GM15510 (cell line): ENCODE data around the gene MCM9.
A peak's percentile ranks its signal among the peaks of the same experiment; 100 is the strongest.

ENCODE experiments used
- POLR2A ChIP-seq: IDR thresholded peaks from 3 replicates; pipeline ENCODE4 v1.6.1; 2011; ENCODE audit warnings: borderline replicate concordance; ENCODE audit not compliant: insufficient read length; ENCODE audit errors: extremely low read depth

The MCM9 gene

DNA sequence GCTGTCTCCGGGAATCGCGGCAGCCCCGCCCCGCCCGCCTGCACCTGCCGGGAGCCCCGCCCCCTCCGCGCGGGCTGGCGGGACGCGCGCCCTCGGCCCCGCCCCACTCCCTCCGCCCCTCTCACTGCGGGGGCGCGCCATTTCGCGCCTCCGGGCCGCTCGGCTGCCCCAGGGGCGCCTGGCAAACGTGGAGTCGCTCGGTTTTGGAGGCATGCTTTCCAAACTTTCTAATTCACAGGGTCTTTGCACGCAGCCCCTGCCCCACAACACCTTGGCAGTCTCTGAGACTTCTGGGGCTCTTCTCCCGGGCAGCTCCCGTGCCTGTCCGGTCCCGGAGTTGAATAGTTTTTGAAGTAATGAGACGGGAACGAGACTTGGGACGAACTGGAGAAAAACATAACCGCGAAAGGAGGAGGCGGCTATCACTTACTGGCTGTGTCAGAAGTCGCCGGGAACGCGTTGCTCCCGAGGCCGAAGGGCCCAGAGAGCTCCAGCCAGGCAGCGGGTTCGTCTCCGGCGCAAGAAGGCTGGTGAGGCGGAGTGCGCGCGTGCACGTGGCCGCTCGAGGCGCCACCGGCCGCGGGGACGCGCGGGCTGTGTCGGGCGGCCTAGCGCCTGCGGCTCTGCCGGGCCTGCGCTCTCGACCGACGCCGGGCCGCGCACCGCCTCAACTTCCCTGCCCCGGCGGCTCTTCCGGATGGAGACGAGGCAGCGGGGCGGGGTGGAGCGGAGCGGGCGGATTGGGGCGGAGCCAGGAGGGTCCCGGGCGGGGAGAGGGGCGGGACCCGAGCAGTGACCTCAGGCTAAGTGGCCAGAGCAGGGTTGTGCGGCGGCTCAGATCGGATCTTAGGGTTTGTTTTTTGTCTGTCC lies at the start of gene MCM9:
Gene MCM9, minus strand, starts transcription at position 699 of the 870 bp plus-strand sequence. CDS start 3,436 bp downstream, outside the sequence.
- peak; percentile 76 for TF ChIP-seq POLR2A

DNA sequence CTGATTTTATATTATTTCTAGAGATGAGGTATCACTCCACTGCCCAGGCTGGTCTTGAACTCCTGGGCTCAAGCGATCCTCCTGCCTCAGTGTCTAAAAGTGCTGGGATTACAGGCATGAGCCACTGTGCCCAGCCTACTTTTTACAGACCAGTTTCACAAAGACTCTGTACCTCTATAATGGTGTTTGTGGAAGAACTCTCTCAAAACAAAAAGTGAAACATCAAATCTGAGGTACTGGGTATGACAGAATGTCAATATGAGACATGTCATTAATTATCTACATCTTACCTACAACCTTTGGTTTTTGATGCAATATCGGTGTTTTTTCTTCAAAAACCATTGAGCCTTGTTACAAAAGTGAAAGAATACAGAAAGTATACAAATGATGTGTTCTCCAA lies 49.4 kb upstream of the MCM9 start:
- no peak for TF ChIP-seq POLR2A

DNA sequence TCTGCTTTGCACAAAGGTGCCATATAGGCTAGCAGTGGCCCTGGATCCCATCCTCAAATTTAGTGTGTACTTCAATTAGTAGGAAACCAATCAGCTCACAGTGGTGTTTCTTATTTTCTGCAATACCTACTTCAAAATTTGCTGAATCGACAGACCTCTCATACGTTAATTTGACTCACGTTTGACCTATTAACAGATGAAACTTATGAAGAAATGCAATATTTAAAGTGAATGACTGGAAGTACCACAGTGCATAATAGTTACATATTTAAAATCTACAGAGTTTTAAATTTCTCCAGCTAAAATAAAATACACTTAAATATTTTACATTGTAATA lies 47.6 kb upstream of the MCM9 start:
- no peak for TF ChIP-seq POLR2A

DNA sequence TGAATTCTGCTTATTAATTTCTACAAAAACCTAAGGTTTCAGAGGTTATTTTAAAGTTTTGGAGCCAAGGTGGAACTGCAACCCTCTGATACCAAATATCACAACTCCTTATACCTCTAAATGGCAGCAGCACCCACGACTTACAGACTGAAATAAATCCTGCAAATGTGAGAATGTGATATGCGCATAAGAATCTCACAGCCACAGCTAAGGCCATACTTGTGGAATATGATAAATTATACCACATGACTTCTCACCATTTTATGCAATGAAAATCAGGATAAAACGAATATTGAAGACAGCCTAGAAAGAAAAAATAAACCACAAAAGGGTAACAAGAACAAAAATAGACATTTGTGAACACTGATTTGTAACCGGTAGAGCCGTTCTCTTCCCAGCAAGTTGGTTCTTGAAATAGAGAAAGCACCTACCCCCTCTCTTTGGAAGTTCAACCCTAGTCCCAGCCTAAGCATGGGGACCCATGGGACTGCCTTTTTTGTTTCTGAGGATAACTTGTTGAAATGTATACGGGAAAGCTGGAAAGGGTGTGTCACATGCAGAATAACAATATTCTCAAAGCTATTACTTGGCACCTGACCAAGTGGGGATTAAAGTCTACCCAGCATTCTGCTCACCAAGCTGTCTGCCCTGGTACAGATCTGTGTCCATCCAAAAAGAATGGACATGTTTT lies 47.1 kb upstream of the MCM9 start:
- no peak for TF ChIP-seq POLR2A

DNA sequence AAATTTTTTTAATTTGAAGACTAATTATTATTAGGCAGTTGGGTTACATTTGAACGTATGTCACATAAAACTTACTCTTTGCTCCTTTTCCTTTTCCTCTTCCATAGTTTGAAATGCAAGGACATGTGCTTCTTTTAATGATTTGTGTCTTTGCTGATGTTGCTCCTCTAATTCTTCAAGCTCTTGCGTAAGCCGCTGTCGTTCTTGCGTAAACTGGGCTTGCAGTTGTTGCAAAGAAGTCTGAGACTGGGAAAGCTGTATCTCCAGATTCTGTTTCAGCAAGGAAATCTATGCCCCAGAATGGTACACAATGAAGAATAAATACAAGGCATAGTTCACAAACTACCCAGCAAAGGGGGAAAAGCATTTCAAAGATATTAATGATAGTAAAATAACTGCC lies 45.1 kb upstream of the MCM9 start:
- no peak for TF ChIP-seq POLR2A

DNA sequence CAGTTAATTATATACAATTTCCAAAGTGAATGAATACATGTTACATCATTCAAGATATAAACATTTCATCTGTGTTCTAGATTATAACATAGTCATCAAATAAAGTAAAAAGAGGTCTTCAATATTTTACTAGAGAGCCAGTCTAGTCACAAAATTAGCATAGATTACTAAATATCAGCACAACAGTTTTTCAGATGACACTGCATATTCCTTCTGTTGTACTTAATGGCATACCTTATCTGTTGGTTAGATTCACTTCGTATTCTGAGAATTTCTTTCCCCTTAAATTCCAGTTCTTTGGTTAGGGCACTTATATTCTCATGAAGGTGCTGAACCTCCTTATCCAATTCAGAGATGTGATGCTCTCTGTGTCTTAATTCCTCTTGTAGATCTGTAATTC lies 39.8 kb upstream of the MCM9 start:
- no peak for TF ChIP-seq POLR2A

DNA sequence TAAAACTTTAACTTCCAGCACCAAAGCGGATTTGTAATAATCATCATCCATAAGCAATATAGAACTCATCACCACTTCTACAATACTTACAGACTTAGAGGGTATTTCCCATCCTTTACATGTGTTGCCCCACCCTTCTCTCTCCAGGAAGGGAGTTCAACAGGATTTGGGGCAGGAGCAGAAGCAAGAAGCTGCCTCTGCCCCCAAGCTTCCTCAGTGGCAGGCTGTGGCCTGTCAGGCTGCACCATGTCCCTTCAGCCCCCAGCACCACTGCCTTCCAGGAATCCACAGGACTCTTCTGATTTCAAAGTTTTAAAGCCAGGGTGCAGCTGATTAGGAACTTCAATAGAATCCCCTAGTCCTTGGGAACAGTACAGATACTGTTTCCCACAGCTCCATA lies 36.7 kb upstream of the MCM9 start:
- TF ChIP-seq POLR2A: no peak

GRCh38 chr6:118970866-118971265 lies 35.9 kb upstream of the MCM9 start:
- TF ChIP-seq POLR2A: no peak

DNA sequence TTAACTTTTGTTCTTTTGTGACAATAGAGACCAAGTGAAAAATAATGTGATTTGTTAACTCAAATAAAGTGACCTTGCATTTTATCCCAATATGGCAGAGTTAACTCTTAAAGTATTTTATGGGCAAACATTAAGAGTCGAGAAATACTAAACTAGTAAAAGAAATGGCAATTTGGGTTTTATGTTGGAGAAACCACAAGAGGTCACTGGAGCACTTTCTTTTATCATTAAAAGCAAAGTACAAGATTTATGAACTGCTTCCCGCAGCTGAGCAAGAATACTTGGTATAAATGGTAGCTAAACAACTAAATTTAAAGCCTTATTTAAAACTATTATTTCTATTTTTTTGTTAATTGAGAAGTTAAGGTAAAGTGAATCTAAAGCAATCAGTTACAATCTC lies 33.5 kb upstream of the MCM9 start:
- no peak for TF ChIP-seq POLR2A

GRCh38 chr6:118967239-118967638 lies 32.3 kb upstream of the MCM9 start:
- no peak for TF ChIP-seq POLR2A

GRCh38 chr6:118965843-118966370 lies 30.9 kb upstream of the MCM9 start:
- no peak for TF ChIP-seq POLR2A

GRCh38 chr6:118965371-118965770 lies 30.4 kb upstream of the MCM9 start:
- no peak for TF ChIP-seq POLR2A

- no peak for TF ChIP-seq POLR2A
These were observed 28.0 kb upstream of the MCM9 start for GRCh38 chr6:118963003-118963402.

GRCh38 chr6:118959903-118960302 lies 24.9 kb upstream of the MCM9 start:
- TF ChIP-seq POLR2A: no peak

DNA sequence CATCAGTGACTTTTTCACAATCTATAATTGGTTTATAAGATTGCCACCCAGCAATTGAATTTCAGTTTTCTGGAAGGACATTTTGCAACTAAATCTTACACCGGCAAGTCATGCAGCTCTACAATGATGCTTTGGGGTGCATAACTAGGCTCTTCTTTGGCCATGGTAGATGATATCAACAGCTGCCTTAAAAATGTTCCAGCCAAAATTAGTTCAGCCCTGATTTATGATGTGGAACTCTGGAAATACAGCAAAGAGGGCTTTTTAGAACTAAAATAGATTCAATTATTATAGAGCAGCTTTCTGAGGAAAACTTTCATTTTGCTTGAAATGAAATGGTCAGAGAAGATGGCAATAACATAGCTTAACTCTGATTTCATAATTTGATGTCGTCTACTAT lies 18.4 kb upstream of the MCM9 start:
- no peak for TF ChIP-seq POLR2A

GRCh38 chr6:118952683-118953082 lies 17.7 kb upstream of the MCM9 start:
- no peak for TF ChIP-seq POLR2A

- no peak for TF ChIP-seq POLR2A
These were observed 10.3 kb upstream of the MCM9 start for GRCh38 chr6:118945217-118945616.

DNA sequence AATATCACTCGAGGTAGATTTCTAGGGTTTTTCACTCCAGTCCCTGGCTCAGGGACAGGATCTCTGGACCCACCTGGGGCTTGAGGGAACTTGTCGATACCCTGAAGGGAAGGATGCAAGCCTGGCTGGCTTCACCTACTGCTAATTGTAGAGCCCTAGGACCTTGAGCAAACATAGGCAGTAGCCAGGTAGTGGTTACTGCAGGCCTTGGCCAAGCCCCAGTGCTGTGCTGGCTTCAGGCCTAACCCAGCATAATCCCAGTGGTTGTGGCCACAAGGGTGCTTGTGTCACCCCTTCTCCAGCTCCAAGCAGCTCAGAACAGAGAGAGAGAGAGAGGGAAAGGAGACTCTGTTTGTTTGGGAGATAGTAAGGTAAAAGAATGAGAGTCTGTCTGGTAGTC lies 5.8 kb upstream of the MCM9 start:
- TF ChIP-seq POLR2A: no peak
